ENCODE results near the gene AKAP8.

GRCh38 chr19:15371119-15371518 is 8.5 kb downstream of the AKAP8 start:
- TF ChIP-seq, protein P1, sequence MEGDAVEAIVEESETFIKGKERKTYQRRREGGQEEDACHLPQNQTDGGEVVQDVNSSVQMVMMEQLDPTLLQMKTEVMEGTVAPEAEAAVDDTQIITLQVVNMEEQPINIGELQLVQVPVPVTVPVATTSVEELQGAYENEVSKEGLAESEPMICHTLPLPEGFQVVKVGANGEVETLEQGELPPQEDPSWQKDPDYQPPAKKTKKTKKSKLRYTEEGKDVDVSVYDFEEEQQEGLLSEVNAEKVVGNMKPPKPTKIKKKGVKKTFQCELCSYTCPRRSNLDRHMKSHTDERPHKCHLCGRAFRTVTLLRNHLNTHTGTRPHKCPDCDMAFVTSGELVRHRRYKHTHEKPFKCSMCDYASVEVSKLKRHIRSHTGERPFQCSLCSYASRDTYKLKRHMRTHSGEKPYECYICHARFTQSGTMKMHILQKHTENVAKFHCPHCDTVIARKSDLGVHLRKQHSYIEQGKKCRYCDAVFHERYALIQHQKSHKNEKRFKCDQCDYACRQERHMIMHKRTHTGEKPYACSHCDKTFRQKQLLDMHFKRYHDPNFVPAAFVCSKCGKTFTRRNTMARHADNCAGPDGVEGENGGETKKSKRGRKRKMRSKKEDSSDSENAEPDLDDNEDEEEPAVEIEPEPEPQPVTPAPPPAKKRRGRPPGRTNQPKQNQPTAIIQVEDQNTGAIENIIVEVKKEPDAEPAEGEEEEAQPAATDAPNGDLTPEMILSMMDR (IDR thresholded peaks at IDR 0.05): no peak
- TF ChIP-seq POLR2A (IDR thresholded peaks at IDR 0.05): no peak
